Transverse colon (tissue), 3 donors: ENCODE data around the gene OS9.

Source experiments
- CTCF ChIP-seq, 5 experiments: fragments of 200-600 bp in 3 of 5; fragments of 450-650 bp in 2 of 5; sonication (generic) in 3 of 5; IDR thresholded peaks; 1 replicate in 2 of 5; 2 replicates in 3 of 5; pipeline ENCODE4 v1.5.1; 2016 to 2017; ENCODE audit warnings: antibody characterized with exemption in 5 of 5, inconsistent platforms in 3 of 5, mild to moderate bottlenecking in 2 of 5, moderate library complexity in 1 of 5
- EP300 ChIP-seq: sonication (generic); formaldehyde crosslinking; IDR thresholded peaks from one replicate; pipeline ENCODE4 v1.6.1; 2017; ENCODE audit warnings: antibody characterized with exemption, low read depth
- POLR2A ChIP-seq: fragments of 450-650 bp; IDR thresholded peaks from one replicate; pipeline ENCODE4 v1.6.1; 2016; ENCODE audit warnings: antibody characterized with exemption, mild to moderate bottlenecking, moderate library complexity

GRCh38 chr12:57654042-57654441, 39.9 kb upstream of the OS9 start:
- TF ChIP-seq CTCF (IDR thresholded peaks at IDR 0.05) (no peak), POLR2A (no peak), EP300 (no peak)
